ENCODE measurements around the gene POLR2E.

GRCh38 chr19:1117654-1118053, 22.5 kb upstream of the POLR2E start:
- TF ChIP-seq, protein P1, sequence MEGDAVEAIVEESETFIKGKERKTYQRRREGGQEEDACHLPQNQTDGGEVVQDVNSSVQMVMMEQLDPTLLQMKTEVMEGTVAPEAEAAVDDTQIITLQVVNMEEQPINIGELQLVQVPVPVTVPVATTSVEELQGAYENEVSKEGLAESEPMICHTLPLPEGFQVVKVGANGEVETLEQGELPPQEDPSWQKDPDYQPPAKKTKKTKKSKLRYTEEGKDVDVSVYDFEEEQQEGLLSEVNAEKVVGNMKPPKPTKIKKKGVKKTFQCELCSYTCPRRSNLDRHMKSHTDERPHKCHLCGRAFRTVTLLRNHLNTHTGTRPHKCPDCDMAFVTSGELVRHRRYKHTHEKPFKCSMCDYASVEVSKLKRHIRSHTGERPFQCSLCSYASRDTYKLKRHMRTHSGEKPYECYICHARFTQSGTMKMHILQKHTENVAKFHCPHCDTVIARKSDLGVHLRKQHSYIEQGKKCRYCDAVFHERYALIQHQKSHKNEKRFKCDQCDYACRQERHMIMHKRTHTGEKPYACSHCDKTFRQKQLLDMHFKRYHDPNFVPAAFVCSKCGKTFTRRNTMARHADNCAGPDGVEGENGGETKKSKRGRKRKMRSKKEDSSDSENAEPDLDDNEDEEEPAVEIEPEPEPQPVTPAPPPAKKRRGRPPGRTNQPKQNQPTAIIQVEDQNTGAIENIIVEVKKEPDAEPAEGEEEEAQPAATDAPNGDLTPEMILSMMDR (IDR thresholded peaks at IDR 0.05; ENCODE audit: low read depth, low read length, poor library complexity, severe bottlenecking) = no peak
- no peak for TF ChIP-seq EZH2phosphoT487 (IDR thresholded peaks at IDR 0.05; ENCODE audit: borderline replicate concordance, low read length)
